GM23338 (cell line): ENCODE data around the gene PAPOLB. TPM values are rescaled to one million over a fixed set of nuclear protein-coding genes. Genes with fewer than 3 reads are reported as not detected.

Experiments used
- ATAC-seq: fragments of 200-7000 bp; cut with Tn5 transposase; 3 replicates; pipeline ENCODE4 v1.9.1; 2020
- DNase-seq: peaks from one replicate; pipeline ENCODE4 v3.0.0-alpha.2; 2015; ENCODE audit warnings: low spot score
- H2AFZ ChIP-seq: fragments of 200-600 bp; sonication (generic); 2 replicates; pipeline ENCODE4 v1.8.0; 2016; ENCODE audit warnings: antibody characterized with exemption, mild to moderate bottlenecking, moderate library complexity
- H3F3A ChIP-seq: fragments of 200-600 bp; sonication (generic); replicated peaks from 2 replicates; pipeline ENCODE4 v1.8.0; 2017; ENCODE audit warnings: antibody characterized with exemption, mixed run types, low read depth
- H3K27ac ChIP-seq: fragments of 200-600 bp; sonication (generic); 2 replicates; pipeline ENCODE4 v1.6.1; 2016; ENCODE audit warnings: low read depth
- H3K27me3 ChIP-seq: fragments of 200-600 bp; sonication (generic); 2 replicates; pipeline ENCODE4 v1.8.0; 2016; ENCODE audit warnings: mild to moderate bottlenecking, mixed run types, moderate library complexity; ENCODE audit not compliant: insufficient read depth
- H3K36me3 ChIP-seq: fragments of 200-600 bp; sonication (generic); 2 replicates; pipeline ENCODE4 v1.8.0; 2016; ENCODE audit warnings: mild to moderate bottlenecking; ENCODE audit not compliant: insufficient read depth
- H3K4me1 ChIP-seq: fragments of 200-600 bp; sonication (generic); 2 replicates; pipeline ENCODE4 v1.8.0; 2016; ENCODE audit warnings: mild to moderate bottlenecking, moderate library complexity; ENCODE audit not compliant: insufficient read depth
- H3K4me2 ChIP-seq: fragments of 200-600 bp; sonication (generic); 2 replicates; pipeline ENCODE4 v1.7.1; 2017; ENCODE audit warnings: mixed run types
- H3K4me3 ChIP-seq: fragments of 200-600 bp; sonication (generic); 2 replicates; pipeline ENCODE4 v1.6.1; 2016; ENCODE audit warnings: mixed run types
- H3K79me2 ChIP-seq: fragments of 200-600 bp; sonication (generic); replicated peaks from 2 replicates; pipeline ENCODE4 v1.8.0; 2017; ENCODE audit warnings: mild to moderate bottlenecking; ENCODE audit not compliant: insufficient read depth
- H3K9me2 ChIP-seq: fragments of 200-600 bp; sonication (generic); 2 replicates; pipeline ENCODE4 v1.8.0; 2017; ENCODE audit not compliant: insufficient read depth
- H4K20me1 ChIP-seq: fragments of 200-600 bp; sonication (generic); replicated peaks from 2 replicates; pipeline ENCODE4 v1.8.0; 2017; ENCODE audit warnings: mild to moderate bottlenecking; ENCODE audit not compliant: insufficient read depth
- H3K27ac Mint-ChIP-seq: 2 replicates; pipeline ENCODE4 v1.8.0; 2020; ENCODE audit warnings: inconsistent platforms, mild to moderate bottlenecking, moderate library complexity, mixed read lengths
- H3K27me3 Mint-ChIP-seq: 3 replicates; pipeline ENCODE4 v1.8.0; 2022; ENCODE audit warnings: low read depth, mild to moderate bottlenecking, moderate library complexity, mixed read lengths, inconsistent platforms; ENCODE audit not compliant: insufficient read depth, poor library complexity
- H3K36me3 Mint-ChIP-seq: 3 replicates; pipeline ENCODE4 v1.8.0; 2021; ENCODE audit warnings: low read depth, mild to moderate bottlenecking, inconsistent platforms, moderate library complexity, mixed read lengths
- H3K4me1 Mint-ChIP-seq: 3 replicates; pipeline ENCODE4 v1.8.0; 2020; ENCODE audit warnings: mild to moderate bottlenecking, inconsistent platforms, mixed read lengths
- H3K4me3 Mint-ChIP-seq: 3 replicates; pipeline ENCODE4 v1.8.0; 2021; ENCODE audit warnings: moderate library complexity, mild to moderate bottlenecking, inconsistent platforms, mixed read lengths
- H3K9me3 Mint-ChIP-seq: 3 replicates; pipeline ENCODE4 v1.8.0; 2020; ENCODE audit warnings: moderate library complexity, mild to moderate bottlenecking, inconsistent platforms, mixed read lengths
- CREB1 ChIP-seq: fragments of 250-450 bp; sonication (Bioruptor Pico); IDR thresholded peaks from 2 replicates; pipeline ENCODE4 v1.5.0; 2020; ENCODE audit warnings: low read depth, mild to moderate bottlenecking, moderate library complexity
- CTCF ChIP-seq, 2 experiments: fragments of 200-600 bp in 1 of 2; sonication (generic) in 1 of 2; conservative IDR thresholded peaks; 2 replicates each; pipeline versions ENCODE4 v1.5.1 to v1.6.1; 2016 to 2017; ENCODE audit warnings: antibody characterized with exemption in 2 of 2, low read depth in 2 of 2, mild to moderate bottlenecking in 2 of 2, moderate library complexity in 1 of 2
- ETS1 ChIP-seq: IDR thresholded peaks from 2 replicates; pipeline ENCODE4 v1.6.1; 2016; ENCODE audit warnings: antibody characterized with exemption
- EZH2 ChIP-seq: fragments of 200-600 bp; sonication (generic); IDR thresholded peaks from one replicate; pipeline ENCODE4 v1.8.0; 2017; ENCODE audit warnings: antibody characterized with exemption, mild to moderate bottlenecking, low read depth; ENCODE audit not compliant: unreplicated experiment
- EZH2phosphoT487 ChIP-seq: fragments of 200-600 bp; sonication (generic); IDR thresholded peaks from one replicate; pipeline ENCODE4 v1.8.1; 2018; ENCODE audit warnings: antibody characterized with exemption; ENCODE audit not compliant: unreplicated experiment
- POLR2AphosphoS5 ChIP-seq: IDR thresholded peaks from 2 replicates; pipeline ENCODE4 v1.6.1; 2016; ENCODE audit warnings: antibody characterized with exemption, low read depth
- REST ChIP-seq: IDR thresholded peaks from one replicate; pipeline ENCODE4 v1.6.1; 2018; ENCODE audit warnings: antibody characterized with exemption; ENCODE audit not compliant: unreplicated experiment
- ZNF114 ChIP-seq: fragments of 250-450 bp; sonication (Bioruptor Pico); IDR thresholded peaks from 2 replicates; pipeline ENCODE4 v1.5.0; 2020; ENCODE audit warnings: mild to moderate bottlenecking, moderate library complexity
- polyA plus RNA-seq: library from polyadenylated mRNA; unstranded; fragments of >200 nt; fragmentation: Nextera tagmentation; extraction: Ambion mirVana; gene quantifications from 2 replicates; pipeline ENCODE4 v1.2.1, GENCODE V29; 2016
- total RNA-seq: library from RNA; depleted of rRNA; stranded (reverse); fragments of >200 nt; shearing (Covaris generic); gene quantifications from 2 replicates; pipeline ENCODE4 v1.2.3, GENCODE V29; 2014

PAPOLB gene
- total and polyA plus RNA-seq, 2 experiments from 2014 or later = 0.08 to 0.42 TPM

- DNase-seq (no peak), ATAC-seq (no peak)
- H3K4me1 ChIP-seq = no peaks in the 10 kb centered on the region
- H3K79me2 ChIP-seq = no peaks in the 10 kb centered on the region
- no peaks in the 10 kb centered on the region for H4K20me1 ChIP-seq
- no peak overlapping the region for H3K4me2 ChIP-seq
- Mint-ChIP-seq H3K4me1 (peaks cover 6% of the 10 kb centered on the region), H3K27me3 (peaks cover 16% of the 10 kb centered on the region), H3K4me3 (no peak overlapping the region), H3K9me3 (peaks cover 2% of the 10 kb centered on the region; the same call in 1 of the 3 replicates), H3K27ac (no peak overlapping the region), H3K36me3 (no peaks in the 10 kb centered on the region)
- H3K4me3 ChIP-seq = no peak overlapping the region
- no peak overlapping the region for H3K27ac ChIP-seq
- no peaks in the 10 kb centered on the region for H3K27me3 ChIP-seq
- no peaks in the 10 kb centered on the region for H3F3A ChIP-seq
- H2AFZ ChIP-seq = no peak overlapping the region
- TF ChIP-seq EZH2phosphoT487 = no peak
- no peak for TF ChIP-seq EZH2
- TF ChIP-seq POLR2AphosphoS5 = no peak
- TF ChIP-seq REST = no peak
- no peak for TF ChIP-seq ETS1
- TF ChIP-seq ZNF114 = no peak
- TF ChIP-seq CREB1 (CRISPR knock-in tag) = no peak
- TF ChIP-seq CTCF (conservative IDR thresholded peaks at IDR 0.05; ENCODE audit: low read depth in 2 of 2) = peak in 1 of 2 experiments; percentile 28; a peak in 2 of 4 replicates
- no peaks in the 10 kb centered on the region for H3K36me3 ChIP-seq
- H3K9me2 ChIP-seq = no peaks in the 10 kb centered on the region
Measured at GRCh38 chr7:4834601-4835397, 27.0 kb downstream of the PAPOLB start.
